Dedifferentiated amniotic fluid mesenchymal stem cell (primary cell): Measurements from ENCODE around the gene ZC3H4.

Experiments
- DNase-seq: peaks from one replicate; pipeline ENCODE4 v3.0.0-alpha.2; 2016; ENCODE audit errors: extremely low spot score

The ZC3H4 gene

DNA sequence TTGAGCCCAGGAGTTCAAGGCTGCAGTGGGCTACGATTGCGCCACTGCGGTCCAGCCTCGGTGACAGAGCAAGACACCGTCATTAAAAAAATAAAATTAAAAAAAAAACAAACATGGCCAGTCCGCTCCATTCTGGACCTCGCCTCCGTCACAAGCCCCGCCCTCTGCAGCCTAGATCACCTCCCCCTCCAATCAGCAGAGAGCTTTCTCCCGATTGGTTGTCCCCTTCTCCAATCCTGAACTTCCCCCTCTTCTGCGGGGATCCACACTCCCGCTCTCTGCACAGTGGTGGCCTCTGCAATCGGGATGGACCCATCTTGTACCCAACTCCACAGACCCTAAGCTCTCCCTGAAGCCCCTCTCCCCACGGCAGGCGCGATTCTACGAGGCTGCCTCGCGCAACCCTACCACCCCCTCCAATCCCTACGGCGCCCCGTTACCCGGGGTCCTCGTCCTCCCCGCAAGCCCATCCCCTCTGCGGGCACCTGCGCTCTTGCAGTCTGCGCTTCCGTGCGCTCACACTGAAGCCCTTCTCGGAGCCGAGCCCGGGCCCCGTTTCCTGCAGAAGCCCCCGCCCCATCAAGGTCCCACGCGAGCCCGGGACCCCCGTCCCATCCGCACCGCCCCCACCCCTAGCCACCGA, 65.7 kb downstream of the ZC3H4 start:
- peak; percentile 88 for DNase-seq

GRCh38 chr19:47047272-47047762, 66.3 kb downstream of the ZC3H4 start:
- DNase-seq: no peak

GRCh38 chr19:47045867-47046470, 67.6 kb downstream of the ZC3H4 start:
- DNase-seq: no peak

GRCh38 chr19:47044946-47045866, 68.4 kb downstream of the ZC3H4 start:
- DNase-seq: no peak

DNA sequence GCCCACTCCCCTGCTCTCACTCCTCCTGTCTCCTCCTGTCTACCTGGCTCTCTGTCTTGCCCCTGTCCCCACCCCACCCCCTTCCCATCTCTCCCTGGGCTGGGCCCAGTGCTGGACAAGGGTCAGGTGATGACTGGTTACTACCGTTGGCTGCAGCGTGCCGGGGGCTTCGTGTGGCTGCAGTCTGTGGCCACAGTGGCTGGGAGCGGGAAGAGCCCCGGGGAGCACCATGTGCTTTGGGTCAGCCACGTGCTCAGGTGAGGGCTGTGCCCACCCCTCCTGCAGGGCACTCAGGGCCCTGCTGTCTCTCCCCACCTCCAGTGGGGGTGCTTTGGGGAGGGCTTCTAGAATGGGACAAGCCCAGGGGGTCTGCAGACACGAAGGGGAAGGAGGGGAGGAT, 72.7 kb downstream of the ZC3H4 start:
- DNase-seq: no peak

DNA sequence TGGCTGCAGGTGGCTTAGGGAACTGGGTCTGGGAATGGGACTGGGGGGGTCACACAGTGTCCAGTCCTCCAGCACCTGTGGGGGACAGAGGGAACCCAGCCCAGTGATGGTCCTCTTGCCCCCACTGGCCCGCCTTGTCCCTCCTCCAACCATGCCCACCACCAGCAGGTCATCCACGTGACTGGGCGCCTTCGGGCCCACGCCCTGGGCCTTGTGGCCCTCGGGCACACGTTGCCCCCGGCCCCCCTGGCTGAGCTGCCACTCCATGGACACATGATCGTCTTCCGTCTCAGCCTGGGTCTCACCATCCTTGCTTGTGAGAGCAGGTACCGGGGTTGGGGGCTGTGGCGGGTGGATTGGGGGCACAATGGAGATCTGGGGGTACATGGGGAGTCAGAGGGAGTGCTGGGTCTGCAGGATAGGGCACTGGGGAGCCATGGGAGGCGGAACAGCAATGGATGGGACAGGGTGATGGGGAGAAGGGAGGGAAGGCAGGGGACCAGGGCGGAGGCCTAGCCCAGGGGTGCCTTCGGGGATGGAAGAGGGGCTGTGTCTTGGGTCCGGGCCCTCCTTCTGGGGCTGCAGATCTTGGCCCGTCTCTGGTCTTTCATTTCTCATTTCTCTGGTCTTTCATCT, 74.2 kb downstream of the ZC3H4 start:
- DNase-seq: no peak

- no peak for DNase-seq
These were observed 75.8 kb downstream of the ZC3H4 start for GRCh38 chr19:47037766-47038165.

- DNase-seq: no peak
These were observed 77.4 kb downstream of the ZC3H4 start for GRCh38 chr19:47036097-47036651.

- peak; percentile 73 for DNase-seq
These were observed 78.2 kb downstream of the ZC3H4 start for GRCh38 chr19:47035127-47036096.

GRCh38 chr19:47032171-47032811, 81.3 kb downstream of the ZC3H4 start:
- DNase-seq: no peak

DNA sequence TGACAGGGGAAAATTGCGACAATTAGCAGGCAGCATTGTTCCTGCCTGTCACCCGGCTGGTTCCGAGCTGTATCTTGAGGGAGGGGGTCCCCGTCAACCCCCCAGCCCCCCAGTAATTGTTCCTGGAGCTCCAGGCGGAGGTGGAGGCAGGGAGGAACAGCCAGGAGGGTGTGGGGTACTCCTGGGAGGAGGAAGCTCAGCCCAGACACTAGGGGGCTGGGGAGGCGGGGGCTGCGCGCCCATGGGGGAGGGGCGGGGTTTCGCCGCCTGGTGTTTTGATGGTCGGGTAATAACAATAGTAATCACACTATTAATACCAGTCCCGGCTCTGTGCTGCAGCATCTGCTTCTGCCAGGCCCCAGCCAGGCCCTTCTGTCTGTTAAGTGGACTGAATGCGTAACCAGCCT, 85.4 kb downstream of the ZC3H4 start:
- DNase-seq: no peak

DNA sequence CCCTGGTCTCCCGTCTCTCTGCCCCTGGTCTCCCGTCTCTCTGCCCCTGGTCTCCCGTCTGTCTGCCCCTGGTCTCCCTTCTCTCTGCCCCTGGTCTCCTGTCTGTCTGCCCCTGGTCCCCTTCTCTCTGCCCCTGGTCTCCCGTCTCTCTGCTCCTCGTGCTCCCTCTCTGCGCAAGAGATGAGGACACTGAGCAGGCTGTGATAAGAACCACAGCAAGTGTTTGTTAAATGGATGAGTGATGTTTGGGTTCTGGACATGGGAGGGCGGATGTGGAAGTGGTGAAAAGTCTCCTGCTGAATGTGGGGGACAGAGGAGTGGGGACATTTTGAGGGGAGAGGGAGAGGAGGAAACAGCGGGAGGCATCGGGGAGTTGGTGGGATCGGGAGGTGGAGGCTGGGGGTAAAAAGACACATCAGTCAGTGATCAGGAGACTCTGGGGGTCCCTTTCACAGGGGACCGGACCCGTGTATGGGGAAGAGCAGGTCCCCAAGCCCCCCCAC, 85.9 kb downstream of the ZC3H4 start:
- no peak for DNase-seq

GRCh38 chr19:47026889-47027288, 86.7 kb downstream of the ZC3H4 start:
- DNase-seq: no peak

GRCh38 chr19:47026156-47026555, 87.4 kb downstream of the ZC3H4 start:
- DNase-seq: no peak

DNA sequence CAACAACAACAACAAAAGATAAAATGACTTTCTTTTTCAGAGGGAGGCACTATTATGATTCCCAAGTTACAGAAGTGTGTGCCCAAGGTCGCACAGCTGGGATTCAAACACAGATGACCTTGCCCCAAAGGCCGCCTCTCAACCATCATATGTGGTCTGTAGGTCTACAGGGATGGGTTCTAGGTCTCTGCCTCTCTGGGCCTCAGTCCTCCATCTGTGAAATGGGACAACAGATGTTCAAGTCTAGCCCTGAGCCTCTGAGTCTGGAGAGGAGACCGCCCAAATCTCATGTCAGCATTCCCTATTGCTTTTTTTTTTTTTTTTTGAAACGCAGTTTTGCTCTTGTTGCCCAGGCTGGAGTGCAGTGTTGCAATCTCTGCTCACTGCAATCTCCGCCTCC, 89.1 kb downstream of the ZC3H4 start:
- no peak for DNase-seq

GRCh38 chr19:47023448-47023794, 90.2 kb downstream of the ZC3H4 start:
- DNase-seq: no peak

GRCh38 chr19:47022541-47023447, 90.8 kb downstream of the ZC3H4 start:
- no peak for DNase-seq

DNA sequence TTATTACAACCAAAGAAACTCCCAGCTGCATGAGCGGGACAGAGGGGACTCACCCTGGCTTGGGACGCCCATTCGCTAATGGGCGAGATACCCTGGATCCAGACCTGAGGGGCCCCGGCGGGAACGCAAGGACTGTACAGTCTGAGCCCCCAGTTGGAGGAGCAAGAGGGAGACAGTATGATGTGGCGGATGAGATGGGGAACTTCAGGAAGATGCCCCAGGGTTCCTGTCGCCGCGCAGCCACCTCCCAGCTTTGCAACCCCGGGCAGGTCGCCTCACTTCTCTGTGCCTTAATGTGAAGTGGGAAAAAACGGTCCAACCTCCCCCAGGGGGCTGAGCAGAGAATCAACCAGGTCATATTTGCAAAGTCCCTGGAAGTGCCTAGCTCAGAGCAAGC, 91.4 kb downstream of the ZC3H4 start:
- no peak for DNase-seq
